Activated naive CD8-positive, alpha-beta T cell treated with anti-CD3 and anti-CD28 coated beads for 36 hours (primary cell): ENCODE data around the gene MRPS30. TPM values are rescaled to one million over a fixed set of nuclear protein-coding genes. Genes with fewer than 3 reads are reported as not detected.

Experiments used
- DNase-seq: peaks from one replicate; pipeline ENCODE4 v3.0.0; 2021
- H3K27ac Mint-ChIP-seq: one replicate; pipeline ENCODE4 v1.8.0; 2022; ENCODE audit warnings: mild to moderate bottlenecking, moderate library complexity, mixed read lengths
- H3K27me3 Mint-ChIP-seq: one replicate; pipeline ENCODE4 v1.8.0; 2022; ENCODE audit warnings: mild to moderate bottlenecking, mixed read lengths
- H3K36me3 Mint-ChIP-seq: one replicate; pipeline ENCODE4 v1.8.0; 2021; ENCODE audit warnings: mild to moderate bottlenecking, mixed read lengths
- H3K4me1 Mint-ChIP-seq: one replicate; pipeline ENCODE4 v1.8.0; 2021; ENCODE audit warnings: mixed read lengths
- H3K4me3 Mint-ChIP-seq: one replicate; pipeline ENCODE4 v1.8.0; 2022; ENCODE audit warnings: mild to moderate bottlenecking, moderate library complexity, mixed read lengths
- H3K9me3 Mint-ChIP-seq: one replicate; pipeline ENCODE4 v1.8.0; 2022; ENCODE audit warnings: mixed read lengths
- total RNA-seq, 2 experiments: library from RNA; stranded (reverse); gene quantifications; one replicate each; pipeline ENCODE4 v1.2.3, GENCODE V29; 2021

Gene MRPS30
- total RNA-seq, 2 experiments from 2014 or later: 72.3 to 76.1 TPM

DNA sequence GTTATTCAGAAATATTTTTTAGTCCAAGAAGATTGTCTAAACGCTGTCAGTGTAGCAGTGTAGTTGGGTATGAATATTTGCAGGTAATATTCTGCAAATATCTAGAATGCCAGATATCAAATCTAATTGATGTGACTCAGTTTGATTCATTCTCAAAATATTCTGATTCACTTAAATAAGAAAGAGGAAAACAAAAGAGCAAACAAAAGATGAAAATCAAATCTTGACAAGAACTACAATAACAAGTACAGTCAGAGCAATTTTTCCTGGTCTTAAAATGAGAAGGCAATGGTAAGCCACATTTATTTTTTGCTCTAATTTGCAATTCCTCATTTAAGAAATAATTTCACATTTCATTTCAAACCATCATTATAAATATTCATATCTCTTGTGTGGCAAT is 36.0 kb downstream of the MRPS30 start:
- no peaks in the 10 kb centered on the region for H3K4me1 Mint-ChIP-seq
- H3K36me3 Mint-ChIP-seq: no peaks in the 10 kb centered on the region
- H3K27me3 Mint-ChIP-seq: no peaks in the 10 kb centered on the region
- no peak overlapping the region for H3K27ac Mint-ChIP-seq
- DNase-seq: no peak
- H3K9me3 Mint-ChIP-seq: no peaks in the 10 kb centered on the region
- no peak overlapping the region for H3K4me3 Mint-ChIP-seq

DNA sequence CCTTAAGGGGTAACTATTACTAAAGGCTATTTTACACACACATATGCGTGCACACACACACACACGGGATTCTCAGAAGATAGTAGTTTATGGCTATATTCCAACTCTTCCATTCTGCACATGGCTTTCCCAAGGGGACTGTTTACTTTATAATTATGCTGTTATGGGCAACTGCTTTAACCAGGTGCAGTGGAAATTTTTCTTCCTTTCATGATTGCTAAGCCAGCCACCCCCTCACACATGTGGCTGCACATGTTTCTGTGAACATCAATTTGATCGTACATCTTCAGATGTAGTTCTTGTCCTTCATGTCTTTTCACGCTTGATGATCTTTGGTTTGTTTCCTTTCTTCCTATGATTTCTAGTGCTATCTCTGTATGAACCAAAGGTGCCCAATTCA is 37.0 kb downstream of the MRPS30 start:
- Mint-ChIP-seq H3K36me3 (no peaks in the 10 kb centered on the region), H3K27ac (no peak overlapping the region), H3K4me1 (no peaks in the 10 kb centered on the region), H3K27me3 (no peaks in the 10 kb centered on the region), H3K9me3 (no peaks in the 10 kb centered on the region), H3K4me3 (no peak overlapping the region)
- no peak for DNase-seq

DNA sequence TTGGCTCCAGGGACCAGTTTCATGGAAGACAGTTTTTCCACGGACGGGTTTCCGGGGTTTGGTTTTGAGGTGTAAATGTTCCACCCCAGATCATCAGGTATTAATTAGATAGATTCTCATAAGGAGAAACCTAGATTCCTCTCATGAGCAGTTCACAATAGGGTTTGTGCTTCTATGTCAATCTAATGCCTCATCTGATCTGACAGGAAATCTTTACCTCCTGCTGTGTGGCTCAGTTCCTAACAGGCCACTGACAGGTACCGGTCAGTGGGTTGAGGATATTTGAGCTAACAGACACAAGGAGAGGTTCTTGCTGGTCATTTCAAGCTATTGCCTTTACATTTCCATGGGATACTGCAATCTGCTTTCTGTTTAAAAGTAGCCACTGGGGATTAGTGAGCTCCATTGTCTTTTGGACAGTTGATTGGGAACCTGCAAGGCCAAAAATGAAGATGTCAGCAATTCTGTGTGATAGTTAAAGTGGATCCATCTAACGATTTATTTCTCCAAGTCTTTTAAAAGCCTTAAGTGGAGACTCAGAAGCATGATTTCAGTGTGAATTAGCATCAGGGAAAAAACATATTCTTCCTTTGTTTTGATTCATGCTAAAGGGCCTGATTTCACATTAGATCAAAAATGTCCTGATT is 38.6 kb downstream of the MRPS30 start:
- H3K27ac Mint-ChIP-seq: no peak overlapping the region
- no peaks in the 10 kb centered on the region for H3K4me1 Mint-ChIP-seq
- H3K36me3 Mint-ChIP-seq: no peaks in the 10 kb centered on the region
- H3K9me3 Mint-ChIP-seq: no peaks in the 10 kb centered on the region
- H3K4me3 Mint-ChIP-seq: no peak overlapping the region
- H3K27me3 Mint-ChIP-seq: no peaks in the 10 kb centered on the region
- DNase-seq: no peak

DNA sequence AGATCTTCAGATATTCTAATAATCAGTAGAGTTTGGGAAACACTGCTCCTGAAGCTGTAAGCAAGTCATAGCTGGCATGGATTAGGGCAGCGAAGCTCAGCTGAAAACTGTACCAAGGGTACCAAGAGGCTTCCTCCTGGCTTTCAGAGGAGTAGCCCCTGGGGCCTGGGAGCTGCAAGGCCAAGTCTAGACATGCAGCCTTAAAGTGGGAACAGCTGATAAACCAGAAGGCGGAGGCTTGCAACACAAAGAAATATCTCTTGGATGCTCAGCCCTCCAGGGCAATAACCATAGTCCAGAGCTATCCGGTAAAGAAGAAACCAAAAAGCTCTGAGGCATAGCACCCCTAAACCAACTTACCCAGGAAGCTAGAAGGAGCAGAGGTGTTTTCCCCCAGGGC is 51.5 kb downstream of the MRPS30 start:
- no peak for DNase-seq
- Mint-ChIP-seq H3K4me3 (no peak overlapping the region), H3K9me3 (peaks cover 1% of the 10 kb centered on the region)

DNA sequence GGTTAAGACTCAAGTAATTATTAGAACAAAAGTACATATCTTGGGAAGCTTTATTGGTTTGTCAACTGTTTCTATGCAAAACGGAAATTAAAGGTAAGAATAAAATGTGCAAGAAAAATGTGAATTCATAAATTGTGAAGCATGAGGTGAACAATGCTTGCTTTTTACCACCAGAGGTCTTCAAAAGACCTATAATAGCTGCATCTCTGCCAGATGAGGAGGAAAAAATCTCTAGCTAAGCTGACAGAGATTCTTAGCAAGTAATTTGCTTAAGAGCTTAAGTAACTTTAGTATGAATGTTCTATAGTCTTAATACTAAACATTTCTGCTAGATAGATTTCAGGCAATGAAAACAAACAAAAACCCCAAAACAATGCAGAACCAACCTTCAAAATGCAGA is 54.1 kb downstream of the MRPS30 start:
- Mint-ChIP-seq H3K9me3 (no peaks in the 10 kb centered on the region), H3K4me1 (no peaks in the 10 kb centered on the region), H3K27me3 (peaks cover 9% of the 10 kb centered on the region), H3K36me3 (no peaks in the 10 kb centered on the region), H3K27ac (no peak overlapping the region), H3K4me3 (no peak overlapping the region)
- DNase-seq: no peak

More for the DNA sequence above, 51.5 kb downstream of the MRPS30 start:
- peaks cover 4% of the 10 kb centered on the region for H3K27me3 Mint-ChIP-seq
- no peaks in the 10 kb centered on the region for H3K36me3 Mint-ChIP-seq
- H3K27ac Mint-ChIP-seq: no peak overlapping the region
- no peaks in the 10 kb centered on the region for H3K4me1 Mint-ChIP-seq
